Measurements from ENCODE around the gene AQP2.

GRCh38 chr12:49932023-49932422 lies 18.5 kb upstream of the AQP2 start:
- TF ChIP-seq, protein P1, sequence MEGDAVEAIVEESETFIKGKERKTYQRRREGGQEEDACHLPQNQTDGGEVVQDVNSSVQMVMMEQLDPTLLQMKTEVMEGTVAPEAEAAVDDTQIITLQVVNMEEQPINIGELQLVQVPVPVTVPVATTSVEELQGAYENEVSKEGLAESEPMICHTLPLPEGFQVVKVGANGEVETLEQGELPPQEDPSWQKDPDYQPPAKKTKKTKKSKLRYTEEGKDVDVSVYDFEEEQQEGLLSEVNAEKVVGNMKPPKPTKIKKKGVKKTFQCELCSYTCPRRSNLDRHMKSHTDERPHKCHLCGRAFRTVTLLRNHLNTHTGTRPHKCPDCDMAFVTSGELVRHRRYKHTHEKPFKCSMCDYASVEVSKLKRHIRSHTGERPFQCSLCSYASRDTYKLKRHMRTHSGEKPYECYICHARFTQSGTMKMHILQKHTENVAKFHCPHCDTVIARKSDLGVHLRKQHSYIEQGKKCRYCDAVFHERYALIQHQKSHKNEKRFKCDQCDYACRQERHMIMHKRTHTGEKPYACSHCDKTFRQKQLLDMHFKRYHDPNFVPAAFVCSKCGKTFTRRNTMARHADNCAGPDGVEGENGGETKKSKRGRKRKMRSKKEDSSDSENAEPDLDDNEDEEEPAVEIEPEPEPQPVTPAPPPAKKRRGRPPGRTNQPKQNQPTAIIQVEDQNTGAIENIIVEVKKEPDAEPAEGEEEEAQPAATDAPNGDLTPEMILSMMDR (IDR thresholded peaks at IDR 0.05; ENCODE audit: poor library complexity), result no peak
- TF ChIP-seq EZH2 (IDR thresholded peaks at IDR 0.05; ENCODE audit: borderline replicate concordance) (no peak), EZH2phosphoT487 (IDR thresholded peaks at IDR 0.05; ENCODE audit: low read depth, severe bottlenecking, unreplicated experiment) (no peak)

All from hepatocyte (in vitro differentiated cells).